ENCODE results near the gene KL.
A peak's percentile ranks its signal among the peaks of the same experiment; 100 is the strongest.

The KL gene

GRCh38 chr13:33016414-33017322, at the start of gene KL:
TSS of gene KL (plus strand) at chr13:33016423. CDS start at chr13:33016441, 18 bp downstream.
- peak in 1 of 2 experiments; percentile 23 for DNase-seq

- no peak for DNase-seq
Observed at GRCh38 chr13:32967584-32968182, 48.5 kb upstream of the KL start.

- no peak for DNase-seq
Observed at GRCh38 chr13:32968316-32968715, 47.9 kb upstream of the KL start.

GRCh38 chr13:32968793-32969192, 47.4 kb upstream of the KL start:
- no peak for DNase-seq

GRCh38 chr13:32969516-32969941, 46.7 kb upstream of the KL start:
- DNase-seq: no peak

- DNase-seq: no peak
Observed at GRCh38 chr13:32976056-32976805, 40.0 kb upstream of the KL start.

GRCh38 chr13:32976912-32977311, 39.3 kb upstream of the KL start:
- no peak for DNase-seq

GRCh38 chr13:32977321-32977720, 38.9 kb upstream of the KL start:
- DNase-seq: no peak

- no peak for DNase-seq
Observed at GRCh38 chr13:32978278-32978677, 37.9 kb upstream of the KL start.

- no peak for DNase-seq
Observed at GRCh38 chr13:32983058-32983457, 33.2 kb upstream of the KL start.

GRCh38 chr13:32984857-32985626, 31.2 kb upstream of the KL start:
- DNase-seq: no peak

GRCh38 chr13:32986552-32986951, 29.7 kb upstream of the KL start:
- no peak for DNase-seq

- DNase-seq: no peak
Observed at GRCh38 chr13:32987462-32987861, 28.8 kb upstream of the KL start.

GRCh38 chr13:32988608-32989289, 27.5 kb upstream of the KL start:
- no peak for DNase-seq

- DNase-seq: no peak
Observed at GRCh38 chr13:32989290-32989667, 26.9 kb upstream of the KL start.

GRCh38 chr13:32989942-32990341, 26.3 kb upstream of the KL start:
- no peak for DNase-seq

GRCh38 chr13:32993145-32993544, 23.1 kb upstream of the KL start:
- no peak for DNase-seq

GRCh38 chr13:32997399-32997798, 18.8 kb upstream of the KL start:
- DNase-seq: no peak

- DNase-seq: no peak
Observed at GRCh38 chr13:32998966-32999365, 17.3 kb upstream of the KL start.

- DNase-seq: no peak
Observed at GRCh38 chr13:33000365-33000764, 15.9 kb upstream of the KL start.

- DNase-seq: peak in 1 of 2 experiments; percentile 14
Observed at GRCh38 chr13:33003458-33004019, 12.7 kb upstream of the KL start.

GRCh38 chr13:33004511-33004910, 11.7 kb upstream of the KL start:
- no peak for DNase-seq
